ENCODE measurements around the gene GPR160. TPM values are rescaled to one million over a fixed set of nuclear protein-coding genes. Genes with fewer than 3 reads are reported as not detected.
A peak's percentile ranks its signal among the peaks of the same experiment; 100 is the strongest.
"Not testable (repeated sequence)": the region's sequence is repeated elsewhere in the genome, so short reads cannot be mapped to it uniquely, and the experiment has no call there.

GPR160 gene
- total RNA-seq, 3 donors from 2014 or later (not counting 1 experiment from before 2014, with no cell fraction given), result 1.8 to 5.5 (median 3.8) TPM

GRCh38 chr3:170111147-170111771 lies 73.5 kb downstream of the GPR160 start:
- H3K4me1 ChIP-seq (ENCODE audit: control insufficient read depth, insufficient read depth, low read length), result no peaks in the 10 kb centered on the region
- no peaks in the 10 kb centered on the region for H3K9me3 Mint-ChIP-seq
- H3K4me3 Mint-ChIP-seq, result no peak overlapping the region
- H3K4me3 ChIP-seq (ENCODE audit: low read length), result no peak overlapping the region
- H3K4me1 Mint-ChIP-seq, result peaks cover 14 to 15% of the 10 kb centered on the region in 2 donors
- peak overlapping the region in 1 of 2 donors; percentile 1 for H3K27ac Mint-ChIP-seq
- ATAC-seq, result no peak
- no peaks in the 10 kb centered on the region for H3K36me3 Mint-ChIP-seq
- peaks cover 59% of the 10 kb centered on the region for H3K36me3 ChIP-seq (ENCODE audit: control insufficient read depth, insufficient read depth, low read length)
- H3K9me3 ChIP-seq (ENCODE audit: control insufficient read depth, insufficient read depth, low read length), result no peaks in the 10 kb centered on the region
- WGBS (ENCODE audit: insufficient coverage), result 88% methylated on average over 8 of the region's 9 CpGs
- no peak for DNase-seq
- TF ChIP-seq CTCF (IDR thresholded peaks at IDR 0.05), result no peak
- H3K27ac ChIP-seq (ENCODE audit: low read length), result no peak overlapping the region
- H3K27me3 Mint-ChIP-seq (ENCODE audit: low read depth in 2 of 2), result no peaks in the 10 kb centered on the region
- intact Hi-C loops (cut with micrococcal nuclease), result no loop called here
- no peaks in the 10 kb centered on the region for H3K27me3 ChIP-seq (ENCODE audit: control insufficient read depth, insufficient read depth, low read length)

GRCh38 chr3:170114165-170114564 lies 76.4 kb downstream of the GPR160 start:
- H3K27me3 Mint-ChIP-seq (ENCODE audit: low read depth in 2 of 2); H3K36me3 Mint-ChIP-seq: not testable (repeated sequence)

GRCh38 chr3:170117134-170117533 lies 79.3 kb downstream of the GPR160 start:
- Mint-ChIP-seq H3K36me3 (no peaks in the 10 kb centered on the region), H3K9me3 (no peaks in the 10 kb centered on the region), H3K4me1 (no peaks in the 10 kb centered on the region), H3K27ac (no peak overlapping the region), H3K4me3 (no peak overlapping the region), H3K27me3 (ENCODE audit: low read depth in 2 of 2) (no peaks in the 10 kb centered on the region)
- H3K4me1 ChIP-seq (ENCODE audit: control insufficient read depth, insufficient read depth, low read length), result no peaks in the 10 kb centered on the region
- no peak overlapping the region for H3K27ac ChIP-seq (ENCODE audit: low read length)
- intact Hi-C loops (cut with micrococcal nuclease), result no loop called here
- DNase-seq (peak in 1 of 2 donors; percentile 9), ATAC-seq (no peak)
- no peak overlapping the region for H3K4me3 ChIP-seq (ENCODE audit: low read length)
- H3K36me3 ChIP-seq (ENCODE audit: control insufficient read depth, insufficient read depth, low read length), result peaks cover 77% of the 10 kb centered on the region
- no peaks in the 10 kb centered on the region for H3K27me3 ChIP-seq (ENCODE audit: control insufficient read depth, insufficient read depth, low read length)
- TF ChIP-seq CTCF (IDR thresholded peaks at IDR 0.05), result no peak
- H3K9me3 ChIP-seq (ENCODE audit: control insufficient read depth, insufficient read depth, low read length), result no peaks in the 10 kb centered on the region

More at GRCh38 chr3:170114165-170114564, 76.4 kb downstream of the GPR160 start:
- ATAC-seq; H3K27ac Mint-ChIP-seq; intact Hi-C loops (cut with micrococcal nuclease); H3K4me1 ChIP-seq (ENCODE audit: control insufficient read depth, insufficient read depth, low read length); DNase-seq; H3K4me3 ChIP-seq (ENCODE audit: low read length); H3K27ac ChIP-seq (ENCODE audit: low read length); H3K27me3 ChIP-seq (ENCODE audit: control insufficient read depth, insufficient read depth, low read length); H3K4me3 Mint-ChIP-seq; H3K9me3 ChIP-seq (ENCODE audit: control insufficient read depth, insufficient read depth, low read length); H3K9me3 Mint-ChIP-seq: not testable (repeated sequence)
- H3K36me3 ChIP-seq (ENCODE audit: control insufficient read depth, insufficient read depth, low read length), result peaks cover 73% of the 10 kb centered on the region
- 92% methylated on average over 7 of the region's 8 CpGs for WGBS (ENCODE audit: insufficient coverage)
- peaks cover 13 to 15% of the 10 kb centered on the region in 2 donors for H3K4me1 Mint-ChIP-seq

GRCh38 chr3:170128259-170128976 lies 90.6 kb downstream of the GPR160 start:
- no peak for TF ChIP-seq CTCF (IDR thresholded peaks at IDR 0.05)
- H3K9me3 Mint-ChIP-seq, result no peaks in the 10 kb centered on the region
- peaks cover 12% of the 10 kb centered on the region for H3K4me1 ChIP-seq (ENCODE audit: control insufficient read depth, insufficient read depth, low read length)
- ATAC-seq, result peak; percentile 34 to 64 (median 53)
- no peaks in the 10 kb centered on the region for H3K36me3 Mint-ChIP-seq
- intact Hi-C loops (cut with micrococcal nuclease), result no loop called here
- H3K4me3 Mint-ChIP-seq, result no peak overlapping the region
- H3K27me3 Mint-ChIP-seq (ENCODE audit: low read depth in 2 of 2), result no peaks in the 10 kb centered on the region
- peak overlapping the region; percentile 22 to 87 for H3K27ac Mint-ChIP-seq
- no peaks in the 10 kb centered on the region for H3K27me3 ChIP-seq (ENCODE audit: control insufficient read depth, insufficient read depth, low read length)
- no peak overlapping the region for H3K4me3 ChIP-seq (ENCODE audit: low read length)
- peaks cover 15 to 16% of the 10 kb centered on the region in 2 donors for H3K4me1 Mint-ChIP-seq
- H3K9me3 ChIP-seq (ENCODE audit: control insufficient read depth, insufficient read depth, low read length), result peaks cover 5% of the 10 kb centered on the region
- peaks cover 19% of the 10 kb centered on the region for H3K36me3 ChIP-seq (ENCODE audit: control insufficient read depth, insufficient read depth, low read length)
- H3K27ac ChIP-seq (ENCODE audit: low read length), result no peak overlapping the region
- DNase-seq, result peak in 1 of 2 donors; percentile 39
- WGBS (ENCODE audit: insufficient coverage), result 44% methylated on average over 3 of the region's 4 CpGs

Data from natural killer cell (primary cell).